SKM-1 treated with dmso at 0.1 percent for 144 hours (cell line): Measurements from ENCODE around the gene MBOAT2.

Experiments used
- DNase-seq: peaks from one replicate; lab custom pipeline; 2025; ENCODE audit not compliant: unreplicated experiment; lab: John Stamatoyannopoulos, UW

MBOAT2 gene

GRCh38 chr2:8862230-8862629 is 141.3 kb downstream of the MBOAT2 start:
- DNase-seq: no peak

DNA sequence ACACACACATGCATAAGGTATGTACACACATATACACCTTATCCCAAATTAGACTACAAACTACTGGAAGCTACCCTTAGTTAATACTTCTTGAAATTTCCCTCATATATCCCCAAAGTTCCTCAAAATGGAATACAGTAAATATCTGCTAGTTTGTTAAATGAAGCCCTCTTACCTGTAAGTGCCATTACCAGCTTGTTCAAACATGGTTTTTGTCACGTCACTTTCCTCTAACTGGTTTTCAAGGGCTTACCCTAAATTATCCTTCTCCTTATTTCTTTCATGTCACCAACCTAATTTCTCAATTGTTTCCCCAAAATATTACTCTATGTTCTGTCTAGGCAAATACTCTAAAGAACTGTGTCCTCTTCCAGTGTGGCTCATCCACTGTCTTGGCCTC is 141.7 kb downstream of the MBOAT2 start:
- no peak for DNase-seq

GRCh38 chr2:8860239-8860638 is 143.2 kb downstream of the MBOAT2 start:
- no peak for DNase-seq

- no peak for DNase-seq
Observed at GRCh38 chr2:8858910-8859309, 144.6 kb downstream of the MBOAT2 start.

DNA sequence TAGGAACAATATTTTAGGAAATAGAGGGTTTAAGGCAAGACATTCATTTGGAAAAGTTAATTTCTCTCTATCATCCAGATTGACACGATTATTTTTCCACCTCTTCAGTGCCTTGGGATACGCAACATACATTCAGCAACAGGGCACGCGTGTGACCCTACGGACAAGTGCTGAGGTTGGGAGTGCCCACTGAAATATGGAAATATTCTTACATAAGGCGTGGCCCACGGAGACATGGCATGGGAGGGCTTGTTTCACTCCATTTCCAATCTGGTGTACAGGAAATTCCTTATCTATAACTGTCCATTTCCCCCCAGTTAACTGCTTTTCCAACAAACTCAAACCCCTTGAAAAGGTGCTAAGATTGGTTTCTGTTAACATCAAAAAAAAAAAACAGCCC is 145.2 kb downstream of the MBOAT2 start:
- no peak for DNase-seq

DNA sequence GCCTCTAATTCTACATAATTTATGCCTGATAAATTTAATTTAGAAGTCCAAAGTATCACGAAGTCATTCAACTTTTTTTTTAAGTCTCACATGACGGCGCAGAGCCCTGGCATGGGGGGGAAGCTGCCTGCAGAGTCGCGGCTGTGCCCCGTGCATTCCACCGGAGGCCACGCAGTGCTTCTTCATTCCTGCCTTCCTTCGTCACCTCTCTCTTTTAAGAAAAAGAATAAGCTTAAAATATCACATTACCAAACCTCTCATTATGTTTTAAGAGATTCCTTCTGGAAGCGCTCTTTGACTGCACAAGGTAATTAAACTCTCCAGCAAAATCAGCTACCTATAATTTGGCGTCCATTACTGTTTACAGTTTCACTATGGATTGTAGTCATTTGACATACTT is 145.8 kb downstream of the MBOAT2 start:
- no peak for DNase-seq

GRCh38 chr2:8856176-8856575 is 147.3 kb downstream of the MBOAT2 start:
- no peak for DNase-seq

- DNase-seq: no peak
Observed at GRCh38 chr2:8855010-8855409, 148.5 kb downstream of the MBOAT2 start.

DNA sequence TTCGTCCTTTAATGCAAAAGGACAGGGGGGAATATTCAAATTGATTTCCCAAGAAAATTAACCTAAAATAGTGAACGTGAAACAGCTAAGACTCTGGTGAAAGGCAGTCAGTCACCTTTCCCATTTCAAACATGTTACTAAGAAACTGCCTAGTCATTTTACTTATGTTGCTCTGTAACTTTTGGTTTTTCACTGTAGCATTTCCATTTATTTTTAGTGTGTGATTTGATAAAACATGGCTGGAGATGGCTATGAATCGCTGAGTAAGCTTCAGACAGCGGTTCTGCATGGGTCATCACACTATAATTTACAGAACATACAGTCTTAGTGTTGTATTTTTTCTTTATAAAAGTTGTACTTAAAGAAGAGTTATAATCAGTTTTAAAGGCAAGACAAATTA is 150.1 kb downstream of the MBOAT2 start:
- no peak for DNase-seq

GRCh38 chr2:8851811-8852560 is 151.5 kb downstream of the MBOAT2 start:
- no peak for DNase-seq

- no peak for DNase-seq
Observed at GRCh38 chr2:8850845-8851487, 152.5 kb downstream of the MBOAT2 start.

- no peak for DNase-seq
Observed at GRCh38 chr2:8849327-8849726, 154.2 kb downstream of the MBOAT2 start.

DNA sequence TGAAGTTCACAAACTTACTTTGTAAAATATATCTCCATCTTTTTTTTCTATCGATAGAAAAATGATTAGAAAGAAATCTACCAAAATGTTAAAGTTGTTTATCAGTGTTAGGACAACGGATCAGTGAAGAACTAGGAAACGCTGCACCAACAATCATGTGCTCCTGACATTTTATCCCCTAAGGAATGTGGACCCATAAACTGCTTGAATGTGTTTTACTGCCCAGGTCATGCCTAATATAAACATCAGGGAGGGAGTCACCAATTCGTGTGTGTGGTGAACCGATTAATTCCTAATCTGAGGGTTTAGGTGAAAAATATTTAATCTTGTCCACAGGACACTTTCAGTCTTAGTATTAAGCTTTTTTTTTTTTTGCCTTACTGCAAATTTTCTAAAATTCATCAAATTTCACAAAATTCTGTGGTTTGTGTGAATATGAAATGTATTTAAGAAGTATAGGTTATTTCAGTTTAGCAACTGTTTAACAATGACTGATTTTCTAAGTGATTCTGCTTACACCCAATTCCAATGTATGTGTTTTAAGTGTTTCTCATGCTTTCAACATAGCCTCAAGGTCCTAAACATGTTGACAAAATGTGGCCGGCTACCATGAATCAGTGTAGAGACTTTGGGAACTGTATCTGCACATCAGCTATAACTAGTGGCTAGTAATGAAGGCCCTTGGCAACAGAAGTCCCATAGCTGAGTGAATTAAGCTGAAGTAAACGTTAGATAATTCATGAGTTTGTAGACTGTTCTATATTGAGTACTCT is 155.0 kb downstream of the MBOAT2 start:
- DNase-seq: no peak

- DNase-seq: no peak
Observed at GRCh38 chr2:8847400-8847799, 156.1 kb downstream of the MBOAT2 start.

- peak; percentile 26 for DNase-seq
Observed at GRCh38 chr2:8841932-8842331, 161.6 kb downstream of the MBOAT2 start.

DNA sequence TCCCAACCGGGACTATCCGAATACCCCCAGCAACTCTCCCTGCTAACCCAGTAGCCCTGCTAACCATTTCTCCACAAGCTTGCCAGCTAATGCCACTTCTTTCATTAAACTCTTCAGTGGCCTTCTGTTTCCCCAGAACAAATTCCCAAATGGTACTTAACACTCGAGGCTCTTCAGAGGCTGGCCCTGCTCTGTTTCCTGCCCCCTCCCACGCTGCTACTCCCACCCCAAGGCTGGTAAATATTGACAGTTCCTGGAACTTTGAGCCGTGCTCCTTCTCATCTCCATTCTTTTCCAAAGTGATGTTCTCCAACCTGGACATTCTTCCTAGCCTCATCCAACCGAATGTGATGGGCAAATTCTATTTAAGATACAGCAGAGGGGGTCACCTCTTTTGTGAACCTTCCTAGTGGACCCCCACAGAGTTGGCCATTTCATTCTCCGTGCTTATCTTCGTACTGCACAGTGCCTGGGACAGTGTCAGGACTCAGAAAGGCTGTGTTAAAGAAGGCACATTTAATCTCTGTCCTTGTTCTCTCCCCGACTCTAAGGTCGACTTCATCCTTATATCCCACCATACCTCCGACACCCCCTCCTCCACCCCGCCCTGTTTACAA is 162.9 kb downstream of the MBOAT2 start:
- DNase-seq: no peak

GRCh38 chr2:8839189-8839965 is 164.1 kb downstream of the MBOAT2 start:
- DNase-seq: no peak

GRCh38 chr2:8837795-8838140 is 165.7 kb downstream of the MBOAT2 start:
- DNase-seq: no peak

DNA sequence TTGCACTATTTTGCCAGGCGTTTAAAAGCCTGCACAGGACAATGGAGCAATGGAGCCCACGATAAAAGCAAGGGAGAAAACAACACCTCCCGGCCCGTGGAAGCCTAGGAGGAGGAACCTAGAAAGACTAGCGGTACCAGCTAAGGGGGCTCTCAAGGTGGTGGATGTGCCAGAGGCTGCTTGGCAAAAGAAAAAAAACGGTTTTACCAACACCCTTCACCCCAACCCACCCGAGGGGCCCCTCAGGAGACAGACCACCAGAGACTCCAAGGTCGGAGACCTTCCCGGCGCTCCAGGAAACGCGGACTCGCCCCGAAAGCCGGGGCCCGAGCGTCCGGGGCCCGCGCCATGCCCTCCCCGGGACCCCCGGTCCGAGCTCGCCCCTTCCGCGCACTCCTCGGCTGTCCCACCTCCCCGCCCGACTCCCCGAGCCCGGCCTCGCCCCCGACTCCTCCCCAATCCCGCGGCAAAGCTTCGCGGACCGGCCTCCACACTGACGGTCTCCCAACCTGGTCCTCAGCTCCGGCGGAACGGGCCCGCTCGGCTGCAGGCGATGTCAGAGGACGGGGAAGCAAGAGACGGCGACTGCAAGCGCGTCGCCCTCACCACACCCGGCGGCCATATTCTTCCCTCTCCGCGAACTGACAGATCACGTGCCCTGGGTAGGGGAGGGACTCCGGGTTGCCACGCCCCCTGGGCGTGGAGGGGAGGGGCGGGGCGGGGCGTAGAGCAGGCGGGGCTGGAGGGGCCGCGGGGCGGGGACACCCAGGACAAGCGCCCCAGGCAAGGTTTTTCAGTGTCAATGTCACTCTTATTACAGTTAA is 166.3 kb downstream of the MBOAT2 start, which contains the start of gene KIDINS220:
Gene KIDINS220 (minus strand): TSS at position 643 of the 824 bp plus-strand sequence. CDS start 10,520 bp downstream, outside the sequence.
- DNase-seq: peak; percentile 72

DNA sequence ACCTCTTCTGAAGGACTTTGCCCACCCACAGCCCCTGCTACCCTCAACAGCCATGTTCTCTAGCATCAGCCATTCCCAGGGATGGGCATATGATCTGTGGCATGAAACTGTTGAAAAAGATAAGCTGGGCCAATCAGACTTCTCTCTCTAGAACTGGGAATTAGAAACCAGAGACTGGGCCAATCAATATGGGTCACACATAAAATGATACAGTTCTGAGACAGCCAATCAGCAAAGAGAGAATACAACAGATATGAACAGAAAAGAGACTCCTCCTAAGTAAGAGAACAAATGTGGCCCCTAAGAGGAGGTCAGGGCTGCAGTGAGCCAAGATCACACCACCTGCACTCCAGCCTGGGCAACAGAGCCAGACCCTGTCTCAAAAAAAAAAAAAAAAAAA is 168.2 kb downstream of the MBOAT2 start:
- no peak for DNase-seq
